Naive B cell (primary cell): ENCODE results near the gene EPSTI1. TPM values are rescaled to one million over a fixed set of nuclear protein-coding genes. Genes with fewer than 3 reads are reported as not detected.
"Not testable (repeated sequence)": the region's sequence is repeated elsewhere in the genome, so short reads cannot be mapped to it uniquely, and the experiment has no call there.

Experiments
- ATAC-seq, 2 donors: fragments of 150-1000 bp; cut with Tn5 transposase; 2 replicates each; pipeline ENCODE4 v1.10.0; 2021; ENCODE audit warnings: low read depth in 2 of 2, mild to moderate bottlenecking in 2 of 2, moderate library complexity in 2 of 2
- DNase-seq: peaks from one replicate; pipeline ENCODE4 v3.0.0; 2022
- H3K27ac Mint-ChIP-seq, 6 donors: one replicate each; pipeline ENCODE4 v1.8.0; 2020 to 2022; ENCODE audit warnings: mild to moderate bottlenecking in 6 of 6, mixed read lengths in 6 of 6, moderate library complexity in 5 of 6, inconsistent platforms in 2 of 6
- H3K27me3 Mint-ChIP-seq, 3 donors: one replicate each; pipeline ENCODE4 v1.8.0; 2021 to 2022; ENCODE audit warnings: mixed read lengths in 3 of 3, mild to moderate bottlenecking in 1 of 3
- H3K36me3 Mint-ChIP-seq, 2 donors: one replicate each; pipeline ENCODE4 v1.8.0; 2020 to 2022; ENCODE audit warnings: mixed read lengths in 2 of 2, inconsistent platforms in 1 of 2, mild to moderate bottlenecking in 1 of 2
- H3K4me1 Mint-ChIP-seq, 3 donors: one replicate each; pipeline ENCODE4 v1.8.0; 2020 to 2022; ENCODE audit warnings: mixed read lengths in 3 of 3, inconsistent platforms in 1 of 3, mild to moderate bottlenecking in 1 of 3, moderate library complexity in 1 of 3
- H3K4me3 Mint-ChIP-seq, 8 donors: one replicate each; pipeline ENCODE4 v1.8.0; 2020 to 2022; ENCODE audit warnings: mild to moderate bottlenecking in 8 of 8, mixed read lengths in 8 of 8, moderate library complexity in 8 of 8, inconsistent platforms in 2 of 8
- H3K9me3 Mint-ChIP-seq, 7 donors: one replicate each; pipeline ENCODE4 v1.8.0; 2020 to 2022; ENCODE audit warnings: mixed read lengths in 7 of 7, mild to moderate bottlenecking in 5 of 7, inconsistent platforms in 2 of 7, moderate library complexity in 1 of 7
- polyA plus RNA-seq, 6 donors: library from polyadenylated mRNA; unstranded; fragments of 300-500 nt; fragmentation: Illumina TruSeq; gene quantifications; one replicate each; pipeline ENCODE4 v1.2.3, GENCODE V29; 2021; ENCODE audit warnings: low read depth in 6 of 6

The EPSTI1 gene
- polyA plus RNA-seq, 6 donors from 2014 or later = 13.5 to 58.6 (median 26.4) TPM

DNA sequence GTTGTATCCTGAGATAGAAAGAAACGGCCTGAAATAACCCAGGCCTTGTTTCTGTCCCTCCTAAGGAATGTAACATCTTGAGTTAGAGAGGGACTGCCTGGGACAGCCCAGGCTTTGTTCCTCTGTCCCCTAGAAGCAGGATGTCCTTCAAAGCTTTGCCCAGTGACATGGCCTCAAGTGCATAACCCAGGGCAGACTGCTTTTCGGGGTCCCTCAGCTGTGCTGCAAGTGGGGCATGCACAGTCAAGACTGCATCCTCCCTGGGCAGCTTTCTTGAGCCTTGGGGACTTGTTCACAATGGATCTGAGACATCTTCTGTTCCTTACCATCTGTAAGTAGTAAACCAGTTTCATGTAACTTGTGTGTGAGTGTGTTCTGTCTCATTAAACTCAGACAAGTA lies 7.5 kb upstream of the EPSTI1 start:
- Mint-ChIP-seq H3K36me3 (peaks cover 5 to 18% of the 10 kb centered on the region in 2 donors), H3K4me3 (no peak overlapping the region), H3K27ac (no peak overlapping the region), H3K27me3 (no peaks in the 10 kb centered on the region), H3K9me3 (peaks cover 0 to 7% (median 2%) of the 10 kb centered on the region in 7 donors), H3K4me1 (no peaks in the 10 kb centered on the region)
- ATAC-seq = no peak
- no peak for DNase-seq

DNA sequence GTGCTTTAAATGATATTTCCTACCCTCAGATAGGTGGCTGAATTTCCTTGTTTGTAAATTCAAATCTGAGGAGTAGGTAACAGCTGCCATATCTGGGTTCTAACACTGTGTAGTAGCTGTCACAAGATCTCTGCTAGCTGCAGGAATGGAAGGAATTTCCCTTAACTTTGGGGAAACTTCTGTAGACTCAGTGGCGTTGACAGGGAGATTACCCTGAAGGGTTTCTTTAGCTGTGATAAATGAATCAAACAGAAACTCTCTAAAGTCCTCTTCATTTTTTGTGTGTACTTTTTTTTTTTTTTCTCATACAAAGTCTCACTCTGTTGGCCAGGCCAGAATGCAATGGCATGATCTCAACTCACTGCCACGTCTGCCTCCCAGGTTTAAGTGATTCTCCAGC lies 5.3 kb upstream of the EPSTI1 start:
- ATAC-seq (no peak), DNase-seq (no peak)
- Mint-ChIP-seq H3K36me3 (peaks cover 5 to 10% of the 10 kb centered on the region in 2 donors), H3K27ac (no peak overlapping the region), H3K9me3 (peaks cover 0 to 2% (median 0%) of the 10 kb centered on the region in 7 donors), H3K4me3 (no peak overlapping the region), H3K4me1 (peaks cover 8 to 11% (median 9%) of the 10 kb centered on the region in 3 donors), H3K27me3 (no peaks in the 10 kb centered on the region)

- no peak for ATAC-seq
- H3K36me3 Mint-ChIP-seq = peaks cover under 1 to 2% of the 10 kb centered on the region in 2 donors
- peak overlapping the region in 1 of 8 donors; percentile 43 for H3K4me3 Mint-ChIP-seq
- H3K4me1 Mint-ChIP-seq = peaks cover 8 to 12% (median 11%) of the 10 kb centered on the region in 3 donors
- DNase-seq = no peak
- no peaks in the 10 kb centered on the region for H3K9me3 Mint-ChIP-seq
- H3K27ac Mint-ChIP-seq = no peak overlapping the region
- H3K27me3 Mint-ChIP-seq = no peaks in the 10 kb centered on the region
Observed at GRCh38 chr13:42996584-42996983, 4.5 kb upstream of the EPSTI1 start.

GRCh38 chr13:42994878-42995277 lies 2.8 kb upstream of the EPSTI1 start:
- ATAC-seq = no peak
- no peak for DNase-seq
- Mint-ChIP-seq H3K36me3 (no peaks in the 10 kb centered on the region), H3K9me3 (no peaks in the 10 kb centered on the region), H3K27ac (peak overlapping the region in 3 of 6 donors; percentile 13 to 75 (median 38)), H3K4me3 (peak overlapping the region in 1 of 8 donors; percentile 97), H3K27me3 (no peaks in the 10 kb centered on the region), H3K4me1 (peaks cover 21 to 29% (median 24%) of the 10 kb centered on the region in 3 donors)

GRCh38 chr13:42992764-42993122 lies 702 bp upstream of the EPSTI1 start:
- H3K27ac Mint-ChIP-seq = peak overlapping the region; percentile 98 to 100 (median 99)
- H3K4me1 Mint-ChIP-seq = peaks cover 21 to 43% (median 25%) of the 10 kb centered on the region in 3 donors
- DNase-seq = no peak

DNA sequence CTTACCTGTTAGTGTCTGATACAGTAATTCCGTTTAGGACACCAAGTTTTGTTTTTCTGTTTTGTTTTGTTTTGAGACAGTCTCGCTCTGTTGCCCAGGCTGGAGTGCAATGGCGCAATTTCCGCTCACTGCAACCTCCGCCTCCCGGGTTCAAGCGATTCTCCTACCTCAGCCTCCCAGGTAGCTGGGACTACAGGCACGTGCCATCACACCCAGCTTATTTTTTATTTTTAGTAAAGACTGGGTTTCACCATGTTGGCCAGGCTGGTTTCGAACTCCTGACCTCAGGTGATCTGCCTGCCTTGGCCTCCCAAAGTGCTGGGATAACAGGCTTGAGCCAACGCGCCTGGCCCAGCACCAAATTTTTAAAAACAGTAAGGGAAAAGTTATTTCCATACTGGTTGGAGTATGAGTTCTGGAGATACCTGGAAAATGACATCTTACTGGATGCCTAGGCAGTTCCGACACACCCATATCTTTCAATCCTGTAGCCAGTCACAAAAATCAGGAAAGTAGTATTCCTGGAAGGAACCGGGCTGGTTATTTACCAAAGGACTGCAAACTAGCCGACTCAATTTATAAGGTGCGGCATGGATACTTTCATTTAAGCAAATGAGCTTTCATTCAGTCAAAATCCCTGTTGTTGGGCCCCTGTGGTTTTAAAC lies 676 bp downstream of the EPSTI1 start:
- ATAC-seq, H3K9me3 Mint-ChIP-seq, H3K27me3 Mint-ChIP-seq, H3K36me3 Mint-ChIP-seq, DNase-seq: not testable (repeated sequence)
- Mint-ChIP-seq H3K4me1 (peaks cover 21 to 53% (median 25%) of the 10 kb centered on the region in 3 donors), H3K27ac (peak overlapping the region; percentile 98 to 100 (median 99)), H3K4me3 (peak overlapping the region; percentile 94 to 98 (median 97))

More at GRCh38 chr13:42992764-42993122, 702 bp upstream of the EPSTI1 start:
- no peaks in the 10 kb centered on the region for H3K36me3 Mint-ChIP-seq
- H3K4me3 Mint-ChIP-seq = peak overlapping the region; percentile 94 to 98 (median 97)
- no peaks in the 10 kb centered on the region for H3K27me3 Mint-ChIP-seq
- H3K9me3 Mint-ChIP-seq = no peaks in the 10 kb centered on the region
- ATAC-seq = peak in 1 of 2 donors; percentile 2

GRCh38 chr13:42990291-42991232 lies 1.5 kb downstream of the EPSTI1 start:
- ATAC-seq = peak; percentile 7 to 9
- no peaks in the 10 kb centered on the region for H3K27me3 Mint-ChIP-seq
- no peaks in the 10 kb centered on the region for H3K36me3 Mint-ChIP-seq
- H3K9me3 Mint-ChIP-seq = no peaks in the 10 kb centered on the region
- H3K4me3 Mint-ChIP-seq = peak overlapping the region; percentile 94 to 98 (median 97)
- no peak for DNase-seq
- peak overlapping the region; percentile 62 to 99 (median 99) for H3K27ac Mint-ChIP-seq
- peaks cover 27 to 61% (median 29%) of the 10 kb centered on the region in 3 donors for H3K4me1 Mint-ChIP-seq

DNA sequence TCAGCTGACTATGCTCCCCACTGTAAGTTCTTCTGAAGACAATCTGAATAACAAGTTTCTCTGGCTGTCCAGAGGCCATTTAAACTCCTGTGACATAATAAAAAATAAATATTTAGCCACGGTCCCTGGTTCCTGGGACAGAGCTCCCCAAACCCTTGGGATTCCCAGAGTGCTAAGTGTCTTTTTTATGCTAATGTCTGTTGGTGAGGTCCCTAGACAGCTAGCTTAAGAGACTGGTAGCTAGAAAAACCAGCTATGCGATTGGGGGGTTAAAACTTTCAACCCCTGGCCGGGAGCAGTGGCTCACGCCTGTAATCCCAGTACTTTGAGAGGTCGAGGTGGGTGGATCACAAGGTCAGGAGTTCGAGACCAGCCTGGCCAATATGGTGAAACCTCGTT lies 5.9 kb downstream of the EPSTI1 start:
- ATAC-seq = no peak
- Mint-ChIP-seq H3K9me3 (no peaks in the 10 kb centered on the region), H3K36me3 (peaks cover 0 to 3% of the 10 kb centered on the region in 2 donors), H3K4me1 (peaks cover 42 to 84% (median 51%) of the 10 kb centered on the region in 3 donors), H3K27me3 (no peaks in the 10 kb centered on the region), H3K4me3 (peak overlapping the region in 1 of 8 donors; percentile 42), H3K27ac (peak overlapping the region in 4 of 6 donors; percentile 21 to 78 (median 41))
- no peak for DNase-seq

GRCh38 chr13:42985312-42986175 lies 6.5 kb downstream of the EPSTI1 start:
- H3K4me1 Mint-ChIP-seq = peaks cover 36 to 80% (median 45%) of the 10 kb centered on the region in 3 donors
- peak overlapping the region in 4 of 6 donors; percentile 21 to 78 (median 54) for H3K27ac Mint-ChIP-seq
- no peaks in the 10 kb centered on the region for H3K9me3 Mint-ChIP-seq
- ATAC-seq (no peak), DNase-seq (no peak)
- peak overlapping the region in 5 of 8 donors; percentile 1 to 71 (median 39) for H3K4me3 Mint-ChIP-seq
- H3K27me3 Mint-ChIP-seq = no peaks in the 10 kb centered on the region
- H3K36me3 Mint-ChIP-seq = peaks cover 0 to 3% of the 10 kb centered on the region in 2 donors

GRCh38 chr13:42984691-42985090 lies 7.3 kb downstream of the EPSTI1 start:
- peaks cover 0 to 6% (median 0%) of the 10 kb centered on the region in 7 donors for H3K9me3 Mint-ChIP-seq
- ATAC-seq (peak; percentile 37 to 42), DNase-seq (no peak)
- H3K27ac Mint-ChIP-seq = peak overlapping the region; percentile 3 to 38 (median 19)
- H3K36me3 Mint-ChIP-seq = peaks cover 0 to 9% of the 10 kb centered on the region in 2 donors
- no peaks in the 10 kb centered on the region for H3K27me3 Mint-ChIP-seq
- H3K4me1 Mint-ChIP-seq = peaks cover 28 to 76% (median 45%) of the 10 kb centered on the region in 3 donors
- H3K4me3 Mint-ChIP-seq = peak overlapping the region; percentile 1 to 79 (median 52)

DNA sequence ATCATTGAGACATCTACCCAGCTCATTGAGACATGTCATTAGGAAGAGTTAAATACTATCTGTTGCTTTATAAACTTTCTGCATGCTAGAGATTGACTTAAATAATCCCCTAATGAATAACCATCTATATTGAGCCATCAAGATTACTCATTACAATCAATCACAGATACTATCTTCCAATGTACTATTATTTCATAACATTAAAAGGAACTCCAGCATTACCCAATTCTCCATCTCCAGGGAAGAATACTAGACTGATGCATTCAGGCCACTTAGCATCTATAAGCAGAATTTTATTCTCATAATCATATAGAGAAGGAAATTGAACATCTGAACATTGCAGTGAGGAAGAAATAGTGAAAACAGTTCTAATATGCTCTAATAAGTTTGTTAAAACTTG lies 8.0 kb downstream of the EPSTI1 start:
- DNase-seq (no peak), ATAC-seq (no peak)
- H3K27ac Mint-ChIP-seq = peak overlapping the region in 3 of 6 donors; percentile 16 to 36 (median 18)
- H3K36me3 Mint-ChIP-seq = peaks cover 0 to 9% of the 10 kb centered on the region in 2 donors
- peaks cover 0 to 6% (median 0%) of the 10 kb centered on the region in 7 donors for H3K9me3 Mint-ChIP-seq
- H3K4me3 Mint-ChIP-seq = no peak overlapping the region
- no peaks in the 10 kb centered on the region for H3K27me3 Mint-ChIP-seq
- H3K4me1 Mint-ChIP-seq = peaks cover 28 to 71% (median 46%) of the 10 kb centered on the region in 3 donors

GRCh38 chr13:42981853-42982252 lies 10.2 kb downstream of the EPSTI1 start:
- Mint-ChIP-seq H3K4me1 (peaks cover 34 to 66% (median 59%) of the 10 kb centered on the region in 3 donors), H3K4me3 (no peak overlapping the region), H3K27ac (peak overlapping the region in 2 of 6 donors; percentile 19 to 24), H3K9me3 (peaks cover 0 to 9% (median 6%) of the 10 kb centered on the region in 7 donors), H3K27me3 (no peaks in the 10 kb centered on the region), H3K36me3 (peaks cover 0 to 14% of the 10 kb centered on the region in 2 donors)
- ATAC-seq (no peak), DNase-seq (no peak)
